ENCODE results near the gene ARHGEF19.

Gene ARHGEF19

GRCh38 chr1:16235944-16236510 lies 23.6 kb upstream of the ARHGEF19 start:
- peaks cover 17% of the 10 kb centered on the region for H3K4me1 Mint-ChIP-seq

GRCh38 chr1:16235347-16235746 lies 22.9 kb upstream of the ARHGEF19 start:
- Mint-ChIP-seq H3K4me1 (peaks cover 16% of the 10 kb centered on the region), H3K27me3 (ENCODE audit: low read depth) (peaks cover 2% of the 10 kb centered on the region), H3K9me3 (no peaks in the 10 kb centered on the region), H3K36me3 (ENCODE audit: low read depth) (no peaks in the 10 kb centered on the region), H3K4me3 (peak overlapping the region; percentile 1 to 50 (median 39)), H3K27ac (no peak overlapping the region)
- no peak for TF ChIP-seq CTCF (IDR thresholded peaks at IDR 0.05; ENCODE audit: unreplicated experiment in 3 of 3)

More at GRCh38 chr1:16235944-16236510, 23.6 kb upstream of the ARHGEF19 start:
- H3K27ac Mint-ChIP-seq, result peak overlapping the region; percentile 71 to 92 (median 88)
- no peaks in the 10 kb centered on the region for H3K9me3 Mint-ChIP-seq
- H3K4me3 Mint-ChIP-seq, result peak overlapping the region; percentile 87 to 91 (median 88)
- H3K27me3 Mint-ChIP-seq (ENCODE audit: low read depth), result peaks cover 1% of the 10 kb centered on the region
- no peaks in the 10 kb centered on the region for H3K36me3 Mint-ChIP-seq (ENCODE audit: low read depth)
- peak in 2 of 3 experiments; percentile 12 to 24 for TF ChIP-seq CTCF (IDR thresholded peaks at IDR 0.05; ENCODE audit: unreplicated experiment in 3 of 3)

- Mint-ChIP-seq H3K27me3 (ENCODE audit: low read depth) (peaks cover 20% of the 10 kb centered on the region), H3K9me3 (no peaks in the 10 kb centered on the region), H3K4me1 (peaks cover 16% of the 10 kb centered on the region), H3K27ac (no peak overlapping the region), H3K4me3 (no peak overlapping the region), H3K36me3 (ENCODE audit: low read depth) (no peaks in the 10 kb centered on the region)
- TF ChIP-seq CTCF (IDR thresholded peaks at IDR 0.05; ENCODE audit: unreplicated experiment in 3 of 3), result no peak
These were observed 21.0 kb upstream of the ARHGEF19 start for GRCh38 chr1:16233431-16233830.

GRCh38 chr1:16232316-16232710 lies 19.9 kb upstream of the ARHGEF19 start:
- no peak for TF ChIP-seq CTCF (IDR thresholded peaks at IDR 0.05; ENCODE audit: unreplicated experiment in 3 of 3)
- Mint-ChIP-seq H3K9me3 (no peaks in the 10 kb centered on the region), H3K27me3 (ENCODE audit: low read depth) (peaks cover 31% of the 10 kb centered on the region), H3K4me3 (no peak overlapping the region), H3K27ac (no peak overlapping the region), H3K36me3 (ENCODE audit: low read depth) (no peaks in the 10 kb centered on the region), H3K4me1 (peaks cover 19% of the 10 kb centered on the region)

- Mint-ChIP-seq H3K27me3 (ENCODE audit: low read depth) (peaks cover 38% of the 10 kb centered on the region), H3K36me3 (ENCODE audit: low read depth) (no peaks in the 10 kb centered on the region), H3K27ac (no peak overlapping the region), H3K4me3 (no peak overlapping the region), H3K9me3 (no peaks in the 10 kb centered on the region), H3K4me1 (peaks cover 15% of the 10 kb centered on the region)
- no peak for TF ChIP-seq CTCF (IDR thresholded peaks at IDR 0.05; ENCODE audit: unreplicated experiment in 3 of 3)
These were observed 19.2 kb upstream of the ARHGEF19 start for GRCh38 chr1:16231331-16232315.
